Bone marrow (tissue), 2 donors: ENCODE results near the gene SPTLC3.
"Not testable (repeated sequence)": the region's sequence is repeated elsewhere in the genome, so short reads cannot be mapped to it uniquely, and the experiment has no call there.

Experiments
- DNase-seq, 2 donors: peaks; one replicate each; lab custom pipeline; 2025; lab: John Stamatoyannopoulos, UW

The SPTLC3 gene

DNA sequence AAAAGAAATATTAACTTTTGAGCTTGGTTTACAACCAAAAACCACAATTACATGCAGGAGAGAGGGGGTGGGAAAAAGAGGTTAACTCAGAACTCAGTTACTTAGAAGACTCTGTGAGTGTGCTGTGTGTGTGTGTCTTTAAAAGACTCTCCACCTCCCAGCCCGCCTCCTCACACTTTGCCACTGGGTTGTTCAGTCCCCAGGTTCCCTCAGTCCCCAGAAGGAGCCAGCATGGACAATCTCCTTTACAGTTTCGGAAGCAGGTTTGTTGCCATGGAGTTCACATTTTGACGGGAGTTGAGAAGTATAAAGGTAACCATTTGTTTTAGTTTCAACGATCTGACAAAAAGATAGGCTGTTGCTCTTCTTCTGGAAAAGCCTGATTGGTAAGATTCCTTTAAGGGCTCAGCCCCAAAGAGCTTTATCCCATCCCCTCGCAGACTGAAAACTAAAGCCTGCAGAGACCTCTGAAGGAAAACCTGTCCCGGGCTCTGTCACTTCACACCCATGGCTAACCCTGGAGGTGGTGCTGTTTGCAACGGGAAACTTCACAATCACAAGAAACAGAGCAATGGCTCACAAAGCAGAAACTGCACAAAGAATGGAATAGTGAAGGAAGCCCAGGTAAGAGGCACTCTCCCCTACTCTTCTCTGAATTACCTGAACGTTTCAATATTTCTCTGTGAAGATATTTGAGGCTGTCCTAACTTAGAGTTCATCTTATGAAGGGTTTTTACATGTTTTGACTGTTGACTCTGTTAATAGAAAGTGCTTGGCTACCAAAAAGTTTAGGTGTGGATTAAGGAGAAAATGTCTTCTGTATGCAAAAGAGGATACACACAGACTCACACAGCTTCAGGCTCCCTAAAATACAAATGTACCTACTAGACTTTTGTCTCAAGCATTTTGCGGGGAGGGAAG lies at the start of gene SPTLC3:
Gene SPTLC3 (plus strand): TSS at position 212 of the 921 bp plus-strand sequence. CDS start 296 bp downstream, at position 508.
- no peak for DNase-seq

DNA sequence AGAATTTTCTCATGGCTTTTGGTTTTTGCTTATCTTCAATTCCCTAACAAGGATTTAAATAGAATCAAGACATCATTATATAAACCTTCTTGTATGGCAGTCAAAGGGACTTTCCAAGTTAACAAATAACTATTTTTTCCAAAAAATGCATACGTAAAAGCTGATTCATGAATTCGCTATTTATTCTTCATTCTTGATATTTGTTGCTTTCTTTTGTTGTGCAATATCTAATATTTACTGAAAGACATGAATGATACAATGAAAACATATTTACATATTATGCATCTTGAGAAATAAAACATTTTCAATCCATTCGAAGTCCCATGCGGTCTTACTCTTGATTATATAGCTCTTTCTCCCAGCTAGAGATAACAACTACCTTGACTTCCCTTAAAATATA lies 47.0 kb upstream of the SPTLC3 start:
- no peak for DNase-seq

DNA sequence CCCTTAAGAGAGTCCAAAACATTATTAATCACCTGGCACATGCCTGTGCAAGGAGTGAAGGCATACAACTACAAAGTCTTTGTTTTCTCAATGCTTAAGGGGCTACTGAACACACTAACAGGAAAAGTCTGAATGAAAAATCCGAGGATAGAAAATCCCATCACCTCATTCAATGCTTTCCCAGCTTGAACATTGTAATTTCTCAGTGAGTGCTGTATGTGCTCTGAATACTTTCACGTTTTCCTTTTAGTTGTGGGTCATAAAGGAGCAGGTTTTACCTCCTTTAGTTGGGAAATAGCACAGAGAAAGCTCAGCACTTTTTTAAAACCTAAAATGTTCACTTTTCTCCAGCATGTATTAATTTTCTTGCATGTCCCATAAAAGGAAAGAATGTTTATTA lies 45.9 kb upstream of the SPTLC3 start:
- DNase-seq = no peak

DNA sequence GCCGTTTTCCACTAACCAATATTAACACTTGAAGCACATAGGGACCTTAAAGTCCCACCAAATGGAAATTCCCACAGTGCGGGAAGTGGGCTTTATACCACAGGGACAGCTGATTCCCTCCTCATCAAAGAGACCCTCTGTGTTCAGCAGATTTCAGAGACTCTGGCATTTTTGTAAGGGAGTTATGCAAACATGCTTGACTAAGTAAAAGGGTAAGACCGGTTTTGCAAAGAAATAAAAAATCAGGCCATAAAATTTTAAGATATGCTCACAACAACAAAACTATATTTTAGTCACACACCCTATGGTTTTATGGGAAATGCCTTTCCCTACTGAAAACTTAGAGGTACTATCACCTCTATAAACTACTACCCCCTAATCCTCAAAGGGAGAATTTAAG lies 45.4 kb upstream of the SPTLC3 start:
- no peak for DNase-seq

DNA sequence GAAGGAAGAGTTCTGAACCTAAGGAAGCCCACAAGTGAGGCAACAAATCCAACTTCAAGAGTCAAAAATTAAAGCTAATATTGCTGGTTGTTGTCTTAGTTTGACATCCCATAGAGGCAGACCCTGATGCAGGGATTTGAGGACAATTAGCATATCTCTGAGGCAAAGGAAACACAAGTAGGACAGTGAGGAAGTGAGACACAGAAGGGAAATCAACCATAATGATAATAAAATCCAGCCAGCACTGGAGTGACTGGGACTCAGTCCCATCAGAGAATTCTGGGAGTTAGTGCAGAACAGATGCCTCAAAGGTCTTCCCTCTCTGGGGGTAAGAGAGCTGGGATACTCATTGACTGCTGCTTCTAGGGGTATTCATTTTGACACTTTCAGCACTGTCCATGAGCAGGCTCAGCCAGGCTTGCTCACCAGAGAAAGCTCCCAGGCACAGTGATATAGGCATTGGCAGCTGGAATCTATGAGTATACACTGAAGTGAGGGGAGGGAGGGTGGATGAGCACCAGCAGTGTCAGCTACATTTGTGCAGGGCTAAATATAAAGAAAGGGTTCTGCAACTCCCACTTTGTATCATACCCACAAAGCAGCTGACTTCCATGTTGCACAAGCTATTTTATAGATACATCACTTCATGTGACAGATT lies 43.4 kb upstream of the SPTLC3 start:
- DNase-seq = no peak

DNA sequence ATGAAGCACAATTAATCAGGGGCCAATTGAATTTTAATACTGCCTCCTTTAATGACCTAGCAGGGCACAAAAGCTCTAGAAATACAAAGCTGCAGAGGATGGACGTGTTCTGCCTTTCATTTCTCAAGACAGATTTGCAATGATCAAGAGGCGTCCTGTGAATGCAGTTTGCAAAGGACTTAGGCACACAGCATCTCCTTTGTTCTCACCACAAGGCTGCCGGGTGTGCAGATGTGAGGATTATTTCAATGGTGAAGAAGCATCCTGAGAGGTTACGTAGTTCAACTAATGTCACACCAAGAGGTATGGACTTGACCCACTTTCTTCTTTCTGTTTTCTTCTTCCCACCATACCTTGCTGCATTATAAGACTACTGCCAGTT lies 42.9 kb upstream of the SPTLC3 start:
- DNase-seq = no peak

DNA sequence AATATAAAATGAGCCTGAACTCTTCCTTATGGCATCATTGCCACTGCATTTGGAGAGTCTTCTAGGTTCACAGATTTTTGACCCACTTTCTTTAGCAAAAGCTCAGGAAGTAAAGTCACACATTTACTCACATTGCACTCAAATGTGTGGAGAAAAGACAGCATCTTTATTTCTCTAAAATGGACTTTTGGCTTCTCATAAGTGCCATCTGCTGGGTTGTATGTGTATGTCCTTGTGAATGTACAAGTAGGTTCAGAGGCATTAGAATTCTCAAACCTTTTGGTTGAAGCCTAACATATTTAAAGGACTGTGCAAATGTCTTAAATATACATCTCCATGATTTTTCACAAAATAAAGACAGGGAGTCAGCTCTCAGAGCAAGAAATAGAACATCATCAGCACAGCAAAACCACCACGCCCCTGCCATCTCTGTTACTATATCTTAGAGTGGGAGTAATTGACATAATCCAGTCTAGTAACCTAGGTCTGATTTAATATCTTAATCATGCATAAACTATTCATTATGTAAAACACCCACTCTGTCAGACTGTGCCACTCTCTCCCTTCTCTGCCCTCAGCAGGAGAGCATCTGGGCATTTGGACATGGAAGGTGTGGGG lies 42.2 kb upstream of the SPTLC3 start:
- DNase-seq = no peak

DNA sequence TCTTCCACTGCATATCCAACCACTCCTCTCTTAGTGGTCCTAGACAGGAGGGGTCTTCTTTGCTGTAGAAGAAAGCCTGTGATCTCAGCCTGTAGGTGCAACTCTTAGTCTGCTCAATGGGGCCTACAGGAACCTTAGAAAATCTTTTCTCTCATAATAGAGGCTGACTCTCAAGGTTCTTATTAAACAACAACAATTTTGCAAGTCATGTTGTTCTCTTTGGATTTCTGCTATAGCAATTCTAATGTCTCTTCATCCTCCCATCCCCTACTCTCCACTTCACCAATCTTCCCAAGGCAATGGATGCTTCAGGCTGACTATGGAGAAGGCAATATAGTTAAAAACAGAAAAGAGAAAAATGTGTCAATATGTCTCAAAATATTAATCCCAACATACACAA lies 40.8 kb upstream of the SPTLC3 start:
- no peak for DNase-seq

DNA sequence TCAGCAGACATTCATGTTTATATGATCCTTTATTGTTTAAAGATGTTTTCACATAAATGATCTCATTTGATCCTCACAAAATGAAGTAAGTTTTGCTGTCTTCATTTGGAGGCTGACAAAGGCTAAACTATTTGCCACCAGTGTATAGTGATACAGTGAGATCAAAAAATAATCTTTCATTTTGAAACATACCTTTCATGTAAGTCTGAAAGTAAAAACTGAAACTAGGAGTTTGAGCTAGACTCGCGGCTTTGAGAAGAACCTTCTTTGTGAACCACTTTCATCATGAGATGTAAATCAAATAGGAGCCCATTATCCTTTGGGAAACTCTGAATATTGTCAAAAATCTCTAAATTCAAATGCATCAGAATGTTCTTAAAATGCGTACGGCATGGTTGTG lies 40.3 kb upstream of the SPTLC3 start:
- DNase-seq = no peak

DNA sequence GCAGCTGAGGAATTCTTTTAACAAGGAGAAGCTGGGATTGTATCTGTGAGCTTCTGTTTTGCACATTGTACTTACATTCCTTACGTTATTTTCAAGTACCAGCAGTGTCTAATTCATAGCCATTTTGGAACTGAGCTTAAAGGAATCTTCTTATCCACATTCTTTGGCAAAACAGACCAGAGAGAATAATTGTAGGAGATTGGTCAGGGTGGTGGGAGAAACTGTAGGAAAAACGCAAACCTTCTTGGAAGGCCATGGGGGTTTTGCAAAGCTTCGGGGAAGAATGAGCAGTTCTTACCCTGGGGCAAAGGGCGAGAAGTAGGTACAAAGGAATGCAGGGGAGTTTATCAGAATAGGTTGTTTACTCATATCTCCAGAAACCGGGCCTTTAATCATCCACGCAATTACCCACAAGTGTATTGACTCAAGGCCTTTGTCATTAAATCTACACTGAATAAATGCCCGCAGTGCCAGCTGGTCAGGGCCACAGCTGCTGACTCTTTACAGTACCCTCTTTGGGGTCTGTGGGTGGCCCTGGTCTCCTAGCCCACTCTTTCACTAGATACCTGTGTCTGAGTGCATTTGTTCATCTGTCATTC lies 39.6 kb upstream of the SPTLC3 start:
- no peak for DNase-seq

DNA sequence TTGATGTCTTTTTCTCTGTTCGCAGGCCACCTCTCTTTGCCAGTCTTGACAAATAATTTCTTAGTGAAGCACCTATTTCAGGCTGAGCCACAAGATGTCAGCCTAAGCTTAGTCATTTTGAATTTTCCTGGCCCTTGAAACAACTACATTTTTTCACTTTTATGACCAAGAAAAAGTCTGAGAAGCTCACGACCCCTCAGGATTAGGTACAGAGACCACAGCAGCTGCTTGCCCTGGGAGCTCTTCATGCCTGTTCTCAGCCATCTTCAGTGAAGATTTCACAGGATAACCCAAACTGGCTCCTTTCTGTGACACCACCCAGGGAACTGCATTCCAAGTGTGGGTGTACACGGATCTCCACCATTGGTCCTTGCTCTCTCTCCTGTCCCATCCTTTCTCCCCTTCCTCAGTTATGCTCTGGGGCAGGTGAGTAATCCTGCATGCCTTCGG lies 38.4 kb upstream of the SPTLC3 start:
- DNase-seq = no peak

DNA sequence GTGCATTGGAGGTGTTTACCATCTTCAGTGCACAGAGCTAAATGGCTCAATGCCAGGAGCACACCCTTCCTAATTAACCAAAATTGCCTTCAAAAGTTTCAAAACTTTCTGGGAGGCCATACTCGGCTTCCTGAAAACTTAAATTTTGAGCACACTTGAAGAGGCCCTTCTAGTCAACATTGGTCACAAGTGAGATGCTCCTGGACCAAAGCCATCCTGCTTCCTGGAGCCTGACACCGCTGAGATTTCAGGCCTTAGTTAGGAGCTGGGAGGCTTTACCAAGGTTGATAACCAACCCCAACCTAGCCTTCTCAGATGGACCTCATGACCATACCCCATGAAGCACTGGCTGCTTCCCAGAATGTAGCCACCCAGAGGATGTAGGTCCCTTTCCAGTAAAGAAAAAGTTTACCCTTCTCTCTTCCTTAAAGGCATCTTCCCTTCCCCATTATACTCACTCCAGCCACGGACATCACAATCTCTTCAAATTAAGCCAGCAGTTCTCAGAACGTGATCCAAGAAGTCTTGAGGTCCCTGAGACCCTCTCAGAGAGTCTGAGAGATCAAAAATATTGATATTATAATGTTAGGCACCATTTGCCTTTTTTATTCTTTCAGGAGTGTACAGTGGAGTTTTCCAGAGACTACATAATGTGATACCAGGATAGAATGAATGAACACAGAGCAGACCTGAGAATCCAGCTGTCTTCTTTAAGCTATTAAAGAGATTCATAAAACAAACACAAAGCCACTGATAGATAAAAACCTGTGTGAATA lies 32.8 kb upstream of the SPTLC3 start:
- DNase-seq = no peak

DNA sequence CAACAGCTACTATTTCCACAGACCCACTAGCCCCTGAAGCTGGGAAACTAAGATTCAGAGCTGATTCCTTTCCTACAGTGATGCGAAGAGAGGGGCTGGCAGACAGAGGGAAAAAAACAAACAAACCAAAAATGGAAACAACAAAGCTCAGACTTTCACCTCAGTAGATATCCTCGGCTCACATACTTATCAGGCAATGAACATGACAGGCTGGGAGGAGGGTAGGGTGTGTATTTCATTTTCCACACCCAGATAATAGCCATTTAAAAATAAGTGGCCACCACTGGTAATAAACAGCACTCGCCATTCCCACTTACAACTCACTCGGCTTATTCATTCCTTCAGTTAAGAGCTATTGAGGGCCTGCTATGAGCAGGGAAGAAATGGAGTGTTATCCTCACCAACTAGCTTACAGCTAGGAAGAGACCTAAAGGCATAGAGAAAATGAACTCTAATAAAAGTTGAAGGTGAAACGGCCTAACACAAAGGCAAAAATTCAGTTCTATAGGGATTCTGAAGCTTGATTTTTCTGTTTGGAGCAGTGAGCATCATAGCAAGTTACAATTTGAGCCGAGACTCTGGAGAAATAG lies 32.0 kb upstream of the SPTLC3 start:
- DNase-seq = no peak

DNA sequence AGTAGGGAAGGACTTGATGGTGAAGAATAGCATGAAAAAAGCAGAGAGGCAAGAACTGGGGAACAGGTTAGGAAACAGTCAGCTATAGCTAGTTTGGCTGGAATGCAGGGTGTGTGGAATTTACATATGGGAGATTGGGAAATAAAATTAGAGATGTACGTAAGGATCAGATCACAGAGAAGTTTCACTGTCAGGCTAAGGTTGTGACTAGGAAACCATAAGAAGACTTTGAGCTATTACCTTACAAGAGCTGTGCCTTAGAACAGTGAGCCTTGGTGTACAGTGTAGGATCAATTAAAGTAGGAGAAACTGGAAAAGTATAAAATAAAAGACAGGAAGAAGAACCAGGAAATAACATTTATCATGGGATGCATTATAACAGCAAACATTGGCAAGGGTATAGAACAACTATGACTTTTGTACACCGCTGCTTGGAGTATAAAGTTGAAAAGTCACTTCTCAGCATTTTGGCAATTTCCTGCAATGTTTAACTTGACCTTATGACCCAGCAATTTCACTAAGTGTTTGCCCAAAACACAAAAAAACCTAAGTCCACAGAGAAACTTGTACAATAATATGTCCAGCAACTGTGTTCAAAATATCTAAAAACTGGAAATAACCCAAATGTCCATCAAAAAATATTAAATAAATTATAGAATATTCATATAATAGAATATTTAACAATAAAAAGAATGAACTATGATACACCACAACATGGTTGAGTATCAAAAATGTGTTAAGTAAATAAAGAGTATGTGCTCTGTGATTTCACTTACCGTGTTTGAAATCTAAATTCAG lies 31.2 kb upstream of the SPTLC3 start:
- no peak for DNase-seq

DNA sequence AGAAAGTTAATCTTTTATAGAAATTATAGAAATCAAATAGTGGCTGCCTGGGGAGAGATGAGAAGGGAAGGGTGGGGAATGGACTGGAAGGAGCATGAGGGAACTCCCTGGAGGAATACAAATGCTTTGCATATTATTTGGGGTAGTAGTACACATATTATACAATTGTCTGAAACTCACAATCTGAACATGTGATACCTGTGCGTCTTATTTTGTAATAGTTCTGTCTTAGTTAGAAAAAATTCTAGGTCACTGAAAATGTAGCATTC lies 30.7 kb upstream of the SPTLC3 start:
- DNase-seq = no peak

DNA sequence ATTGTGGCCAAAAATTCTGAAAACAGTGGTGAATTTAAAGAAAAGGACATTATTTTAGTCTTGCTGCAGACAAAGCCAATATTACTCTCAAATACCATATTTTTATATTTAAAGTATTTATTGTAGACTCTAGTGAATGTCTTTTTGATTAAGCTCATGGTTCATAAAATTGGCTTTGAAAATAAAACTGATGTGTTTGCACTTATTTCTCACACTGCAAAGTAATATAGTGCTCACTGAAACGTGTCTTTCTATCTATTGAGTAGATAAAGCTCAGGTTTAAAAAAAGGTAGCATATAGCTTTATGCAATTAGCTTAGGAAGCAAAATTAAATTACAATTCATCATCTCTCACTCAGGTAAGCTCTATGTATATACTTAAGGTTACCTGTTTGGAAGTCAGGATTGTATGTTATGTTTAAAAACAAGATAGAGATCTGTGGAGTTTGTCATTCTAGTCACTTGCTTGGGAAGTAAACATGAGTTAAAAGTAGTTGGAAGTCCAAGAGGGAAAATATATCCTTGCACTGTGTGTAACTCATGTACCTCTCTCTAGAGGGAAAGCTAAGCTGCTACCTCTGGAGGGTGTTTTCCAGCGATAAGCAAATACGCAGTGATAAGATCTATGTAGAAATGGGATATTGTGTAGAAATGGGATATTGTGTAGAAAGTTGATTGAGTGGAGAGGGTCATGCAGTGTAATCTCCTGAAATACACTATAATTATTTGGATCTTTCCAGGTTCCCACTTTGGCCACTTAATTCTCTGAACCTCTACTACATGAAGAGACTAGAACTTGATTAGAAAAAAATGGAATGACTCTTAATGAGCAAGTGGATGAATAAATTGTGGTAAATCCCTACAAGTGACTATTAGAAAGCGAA lies 29.9 kb upstream of the SPTLC3 start:
- no peak for DNase-seq

DNA sequence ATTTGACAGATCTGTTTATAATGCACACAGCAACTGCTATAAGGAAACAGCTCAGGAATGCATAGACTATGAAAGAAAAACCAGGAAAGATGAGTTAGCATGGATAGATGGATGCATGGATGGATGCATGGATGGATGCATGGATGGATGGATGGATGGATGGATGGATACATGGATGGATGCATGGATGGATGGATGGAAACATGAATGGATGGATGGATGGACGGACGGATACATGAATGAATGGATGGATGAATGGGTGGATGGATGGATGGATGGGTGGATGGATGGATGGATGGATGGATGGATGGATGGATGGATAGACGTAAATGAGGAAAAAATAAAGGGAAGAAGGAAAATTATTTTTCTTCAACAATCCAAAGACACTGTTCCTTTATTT lies 29.1 kb upstream of the SPTLC3 start:
- DNase-seq = not testable (repeated sequence)

DNA sequence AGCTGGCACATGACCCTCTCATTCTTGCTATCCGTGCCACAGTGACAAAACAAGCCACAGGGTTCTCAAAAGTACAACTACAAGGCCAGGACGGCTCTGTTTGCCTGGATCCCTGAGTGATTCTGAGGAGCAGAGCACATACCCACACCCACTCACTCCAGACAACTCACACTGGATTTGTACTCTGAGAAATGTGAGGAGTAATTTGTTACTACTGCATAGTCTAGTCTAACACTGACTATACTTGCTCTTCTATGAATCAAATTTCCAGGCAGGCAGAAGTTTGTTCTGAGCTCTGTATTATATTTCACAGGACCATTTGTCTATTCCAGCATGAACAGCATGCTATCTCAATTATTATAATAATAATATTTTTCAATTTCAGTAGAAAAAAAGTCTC lies 26.7 kb upstream of the SPTLC3 start:
- no peak for DNase-seq

DNA sequence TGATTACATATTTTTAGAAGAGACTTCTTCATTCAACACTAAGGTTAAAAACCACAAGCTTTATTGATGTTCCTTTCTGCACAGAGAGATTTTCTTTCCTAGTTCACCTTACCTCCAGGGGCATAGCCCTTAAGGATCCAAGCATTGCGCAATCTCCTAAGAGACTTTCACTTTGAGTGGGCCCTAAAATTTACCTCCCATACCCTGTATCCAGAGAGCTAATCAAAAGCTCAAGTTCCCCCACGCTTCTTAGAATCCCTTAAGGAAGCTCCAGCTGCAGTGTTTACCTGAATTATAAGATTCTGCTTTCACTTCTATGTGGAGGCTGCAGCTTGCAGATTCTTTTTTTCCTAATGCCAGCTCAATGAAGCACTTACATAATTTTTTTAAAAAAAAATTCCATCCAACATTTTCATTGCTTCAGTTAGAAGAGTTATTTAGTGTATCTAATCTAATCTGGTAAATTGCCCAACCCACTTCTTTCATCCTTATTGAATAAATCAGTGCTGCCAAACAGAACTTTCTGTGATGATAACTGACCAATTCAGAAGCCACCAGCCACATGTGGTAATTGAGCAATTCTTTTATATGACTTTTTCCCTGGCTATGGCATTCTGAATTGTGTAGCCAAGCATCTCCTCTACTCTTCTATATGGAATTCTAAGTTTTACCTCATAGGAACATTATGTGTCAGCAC lies 24.6 kb upstream of the SPTLC3 start:
- no peak for DNase-seq
